ENCODE results near the gene ALDH16A1. TPM values are rescaled to one million over a fixed set of nuclear protein-coding genes. Genes with fewer than 3 reads are reported as not detected.

The ALDH16A1 gene
- total and polyA plus RNA-seq, 8 donors = 16.1 to 89.3 (median 20.8) TPM

DNA sequence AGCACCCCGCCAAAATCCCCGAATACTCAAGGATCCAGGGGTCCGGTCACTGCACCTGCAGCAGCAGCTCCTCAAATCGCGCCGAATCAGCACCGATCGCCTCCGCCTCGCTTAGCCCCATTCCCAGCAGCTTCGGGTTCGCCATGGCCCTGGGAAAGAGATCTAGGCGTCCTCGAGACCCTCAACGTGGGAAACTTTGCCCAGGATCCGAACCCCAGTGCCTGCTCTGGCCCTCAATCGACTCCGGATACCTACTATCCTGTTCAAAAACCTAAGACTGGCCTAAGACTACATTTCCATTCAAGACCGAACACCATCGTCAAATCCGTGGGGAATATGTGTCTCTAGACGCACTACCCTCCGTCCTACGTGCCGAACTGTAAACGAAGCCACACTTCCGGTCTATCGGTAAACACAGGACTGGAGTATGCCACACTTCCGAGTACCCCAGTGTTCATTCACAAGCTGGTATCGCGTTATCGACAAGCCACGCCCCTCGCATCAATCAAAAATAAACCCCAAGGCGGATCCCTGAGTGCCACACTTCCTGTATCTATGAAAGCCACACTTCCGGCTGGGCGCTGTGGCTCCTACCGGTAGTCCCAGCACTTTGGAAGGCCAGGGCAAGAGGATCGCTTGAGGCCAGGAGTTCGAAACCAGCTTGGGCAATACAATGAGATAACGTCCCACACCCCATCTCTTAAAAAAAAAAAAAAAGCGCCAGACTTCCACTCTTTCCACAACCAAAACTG is 1.4 kb upstream of the ALDH16A1 start, which contains the start of gene PIH1D1:
Gene PIH1D1, minus strand, starts transcription at position 385 of the 752 bp plus-strand sequence. Its CDS starts 240 bp downstream, at position 145.
- Histone ChIP-seq H3K4me3 (peak within 1 kb of the TSS; percentile 64 to 80 (median 72)), H3K9me3 (no peaks in the 10 kb centered on the region), H3K4me1 (peaks cover 0 to 7% (median 5%) of the 10 kb centered on the region in 3 donors), H3K36me3 (no peaks in the 10 kb centered on the region), H3K27ac (peak within 1 kb of the TSS; percentile 85 to 95 (median 88)), H3K27me3 (no peaks in the 10 kb centered on the region)
- DNase-seq (peak; percentile 83 to 98 (median 97)), FAIRE-seq (peak; percentile 65), ATAC-seq (peak; percentile 74 to 85 (median 80))
- TF ChIP-seq, protein P1, sequence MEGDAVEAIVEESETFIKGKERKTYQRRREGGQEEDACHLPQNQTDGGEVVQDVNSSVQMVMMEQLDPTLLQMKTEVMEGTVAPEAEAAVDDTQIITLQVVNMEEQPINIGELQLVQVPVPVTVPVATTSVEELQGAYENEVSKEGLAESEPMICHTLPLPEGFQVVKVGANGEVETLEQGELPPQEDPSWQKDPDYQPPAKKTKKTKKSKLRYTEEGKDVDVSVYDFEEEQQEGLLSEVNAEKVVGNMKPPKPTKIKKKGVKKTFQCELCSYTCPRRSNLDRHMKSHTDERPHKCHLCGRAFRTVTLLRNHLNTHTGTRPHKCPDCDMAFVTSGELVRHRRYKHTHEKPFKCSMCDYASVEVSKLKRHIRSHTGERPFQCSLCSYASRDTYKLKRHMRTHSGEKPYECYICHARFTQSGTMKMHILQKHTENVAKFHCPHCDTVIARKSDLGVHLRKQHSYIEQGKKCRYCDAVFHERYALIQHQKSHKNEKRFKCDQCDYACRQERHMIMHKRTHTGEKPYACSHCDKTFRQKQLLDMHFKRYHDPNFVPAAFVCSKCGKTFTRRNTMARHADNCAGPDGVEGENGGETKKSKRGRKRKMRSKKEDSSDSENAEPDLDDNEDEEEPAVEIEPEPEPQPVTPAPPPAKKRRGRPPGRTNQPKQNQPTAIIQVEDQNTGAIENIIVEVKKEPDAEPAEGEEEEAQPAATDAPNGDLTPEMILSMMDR (IDR thresholded peaks at IDR 0.05) = peak in 1 of 4 donors; percentile 9
- WGBS, 2 donors = 0 to 1% methylated on average over 42 of the region's 42 CpGs
- intact Hi-C loops (cut with DNase I) = no loop called here

GRCh38 chr19:49453757-49454240 is 774 bp downstream of the ALDH16A1 start:
- FAIRE-seq (no peak), DNase-seq (no peak), ATAC-seq (no peak)
- H3K9me3 ChIP-seq = no peaks in the 10 kb centered on the region
- H3K4me3 ChIP-seq = peak overlapping the region; percentile 41 to 63 (median 54)
- no peaks in the 10 kb centered on the region for H3K27me3 ChIP-seq
- TF ChIP-seq, protein P1 (IDR thresholded peaks at IDR 0.05) = no peak
- no peaks in the 10 kb centered on the region for H3K36me3 ChIP-seq
- peaks cover 0 to 7% (median 5%) of the 10 kb centered on the region in 3 donors for H3K4me1 ChIP-seq
- 26 to 31% methylated on average over 10 of the region's 10 CpGs for WGBS, 2 donors
- H3K27ac ChIP-seq = peak overlapping the region; percentile 85 to 95 (median 88)
- intact Hi-C loops (cut with DNase I) = no loop called here

DNA sequence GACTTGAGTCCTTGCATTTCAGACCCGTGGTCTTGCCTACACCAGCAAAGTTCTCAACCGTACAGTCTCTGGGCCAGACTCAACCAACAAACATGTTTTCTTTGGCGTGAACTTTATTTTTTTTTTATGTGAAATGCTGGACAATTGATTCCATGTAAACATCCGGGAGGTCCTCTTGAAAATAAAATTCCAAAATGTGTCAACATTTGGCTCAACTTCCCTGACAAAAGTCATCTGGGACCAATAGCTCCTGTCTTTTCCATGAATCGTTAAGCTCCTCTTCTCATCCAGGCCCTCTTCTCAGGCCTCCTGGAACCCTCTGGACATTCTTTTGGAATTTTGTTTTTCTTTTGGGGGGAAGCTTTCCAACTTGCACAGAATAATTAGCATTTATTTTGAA is 2.7 kb downstream of the ALDH16A1 start:
- no peak overlapping the region for H3K27ac ChIP-seq

DNA sequence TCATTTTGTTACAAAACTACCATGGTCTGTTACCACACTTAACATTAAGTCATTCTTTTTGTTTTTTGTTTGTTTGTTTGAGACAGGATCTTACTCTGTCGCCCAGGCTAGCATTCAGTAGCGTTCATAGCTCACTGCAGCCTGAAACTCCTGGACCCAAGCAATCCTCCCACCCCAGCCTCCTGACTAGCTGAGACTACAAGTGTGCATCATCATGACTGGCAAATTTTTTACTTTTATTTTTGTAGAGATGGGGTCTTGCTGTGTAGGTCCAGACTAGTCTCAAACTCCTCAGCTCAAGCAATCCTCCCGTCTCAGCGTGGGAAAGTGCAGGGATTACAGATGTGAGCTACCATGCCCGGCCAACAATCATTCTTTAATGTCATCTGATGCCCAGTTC is 3.3 kb downstream of the ALDH16A1 start:
- ATAC-seq = no peak
- no peak for FAIRE-seq
- H3K4me1 ChIP-seq = peaks cover 0 to 4% (median 0%) of the 10 kb centered on the region in 3 donors

More for the DNA sequence above, 2.7 kb downstream of the ALDH16A1 start:
- FAIRE-seq (no peak), DNase-seq (no peak), ATAC-seq (no peak)
- TF ChIP-seq, protein P1 (IDR thresholded peaks at IDR 0.05) = no peak
- intact Hi-C loops (cut with DNase I) = no loop called here
- no peak overlapping the region for H3K4me3 ChIP-seq
- H3K9me3 ChIP-seq = no peaks in the 10 kb centered on the region
- 70 to 82% methylated on average over 5 of the region's 5 CpGs for WGBS, 2 donors
- H3K27me3 ChIP-seq = no peaks in the 10 kb centered on the region
- H3K4me1 ChIP-seq = peaks cover 0 to 4% (median 0%) of the 10 kb centered on the region in 3 donors
- H3K36me3 ChIP-seq = peaks cover 0 to 12% (median 0%) of the 10 kb centered on the region in 3 donors

More for the DNA sequence above, 3.3 kb downstream of the ALDH16A1 start:
- H3K9me3 ChIP-seq = no peaks in the 10 kb centered on the region
- peaks cover 0 to 12% (median 0%) of the 10 kb centered on the region in 3 donors for H3K36me3 ChIP-seq
- no peaks in the 10 kb centered on the region for H3K27me3 ChIP-seq
- WGBS, 2 donors = 86 to 92% methylated on average over 5 of the region's 5 CpGs
- peak overlapping the region in 1 of 4 donors; percentile 41 for H3K27ac ChIP-seq
- no peak for DNase-seq
- intact Hi-C loops (cut with DNase I) = no loop called here
- H3K4me3 ChIP-seq = no peak overlapping the region
- TF ChIP-seq, protein P1 (IDR thresholded peaks at IDR 0.05) = no peak

All from pancreas (tissue), 10 donors.